Psoas muscle (tissue), 8 donors: Measurements from ENCODE around the gene FAF1. TPM values are rescaled to one million over a fixed set of nuclear protein-coding genes. Genes with fewer than 3 reads are reported as not detected.

Source experiments
- ATAC-seq, 4 donors: fragments of 200-7000 bp; cut with Tn5 transposase; one replicate each; pipeline ENCODE4 v1.9.1; 2020; ENCODE audit warnings: moderate library complexity in 3 of 4, mild to moderate bottlenecking in 2 of 4
- DNase-seq, 2 donors: peaks; one replicate each; pipeline ENCODE4 v3.0.0-alpha.2; 2020
- H3K27ac ChIP-seq: fragments of 200-600 bp; one replicate; pipeline ENCODE4 v1.8.0; 2022
- H3K27me3 ChIP-seq, 3 donors: fragments of 200-600 bp in 1 of 3; one replicate each; pipeline versions ENCODE4 v1.6.1 to v1.8.0; 2013 to 2022; ENCODE audit warnings: low read length in 2 of 3, mild to moderate bottlenecking in 2 of 3, moderate library complexity in 1 of 3; ENCODE audit not compliant: insufficient read depth in 3 of 3
- H3K36me3 ChIP-seq, 2 donors: fragments of 200-600 bp in 1 of 2; one replicate each; pipeline versions ENCODE4 v1.6.1 to v1.8.0; 2013 to 2022; ENCODE audit warnings: low read depth in 1 of 2, mild to moderate bottlenecking in 1 of 2, moderate library complexity in 1 of 2; ENCODE audit not compliant: insufficient read depth in 1 of 2
- H3K4me1 ChIP-seq: fragments of 200-600 bp; one replicate; pipeline ENCODE4 v1.8.0; 2022
- H3K4me3 ChIP-seq: fragments of 200-600 bp; one replicate; pipeline ENCODE4 v1.8.0; 2022; ENCODE audit warnings: mild to moderate bottlenecking
- H3K9me3 ChIP-seq: fragments of 200-600 bp; one replicate; pipeline ENCODE4 v1.8.0; 2022
- WGBS, 3 donors: extraction: QIAGEN DNeasy Blood & Tissue Kit; methylation state at CpG; one replicate each; pipeline versions ENCODE4 v1.1.6 to v1.1.7; 2013; 5-methylcytosine and 5-hydroxymethylcytosine counted together
- intact Hi-C, 2 donors: fragments of 100-400 bp; cut with DNase I; formaldehyde crosslinking; loops; one replicate each; pipeline versions ENCODE4 v1.11.0 to v1.14.2; 2022
- polyA plus RNA-seq, 3 donors: library from polyadenylated mRNA; stranded (reverse); fragments of 200-250 nt; gene quantifications; one replicate each; pipeline ENCODE4 v1.2.3, GENCODE V29; 2013
- total RNA-seq, 4 donors: library from RNA; stranded (reverse); fragmentation: NEBNext Ultra II Directional in 2 of 4; extraction: Animal tissue kit (Norgen Biotek cat#: 25700) in 2 of 4; gene quantifications; one replicate each; pipeline versions ENCODE4 v1.2.1 to v1.2.4, GENCODE V29; 2021 to 2023
- TF ChIP-seq, protein P1 (sequence below): fragments of 200-600 bp; IDR thresholded peaks from one replicate; pipeline ENCODE4 v1.8.0; 2022; ENCODE audit warnings: antibody characterized with exemption
- donor health status: healthy with polysubstance abuse.
- donor health status: DM: no; HTN: no; CAD: no; lungs with moderate emphysema.
- donor health status: Bipolar disorder and iron deficiency.
- donor health status: healthy.
- donor health status: DM: yes; HTN: yes; CAD: no.
- donor health status: DM: no; HTN: no; CAD: no.
- donor health status: DM: no; HTN: no; CAD: no.
- donor health status: DM: yes; HTN: yes; CAD: no.

The FAF1 gene
- total and polyA plus RNA-seq, 7 donors = 67.8 to 128 (median 108) TPM

DNA sequence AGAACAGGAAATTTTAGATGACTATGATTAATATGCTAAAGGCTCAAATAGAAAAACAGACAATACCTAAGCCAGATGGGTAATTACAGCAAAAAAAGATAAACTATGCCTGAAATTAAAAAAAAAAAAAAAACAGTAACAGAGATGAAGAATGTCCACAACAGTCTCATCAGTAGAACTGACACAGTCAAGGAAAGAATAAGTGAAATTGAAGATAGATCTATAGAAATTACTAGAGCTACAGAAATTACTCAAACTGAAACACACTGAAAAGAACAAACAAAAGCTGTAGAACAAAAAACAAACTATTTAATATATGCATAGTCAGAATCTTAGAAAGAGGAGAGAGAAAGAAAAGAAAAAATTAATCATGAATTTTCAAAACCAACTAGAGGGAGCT is 112.8 kb downstream of the FAF1 start:
- TF ChIP-seq, protein P1, sequence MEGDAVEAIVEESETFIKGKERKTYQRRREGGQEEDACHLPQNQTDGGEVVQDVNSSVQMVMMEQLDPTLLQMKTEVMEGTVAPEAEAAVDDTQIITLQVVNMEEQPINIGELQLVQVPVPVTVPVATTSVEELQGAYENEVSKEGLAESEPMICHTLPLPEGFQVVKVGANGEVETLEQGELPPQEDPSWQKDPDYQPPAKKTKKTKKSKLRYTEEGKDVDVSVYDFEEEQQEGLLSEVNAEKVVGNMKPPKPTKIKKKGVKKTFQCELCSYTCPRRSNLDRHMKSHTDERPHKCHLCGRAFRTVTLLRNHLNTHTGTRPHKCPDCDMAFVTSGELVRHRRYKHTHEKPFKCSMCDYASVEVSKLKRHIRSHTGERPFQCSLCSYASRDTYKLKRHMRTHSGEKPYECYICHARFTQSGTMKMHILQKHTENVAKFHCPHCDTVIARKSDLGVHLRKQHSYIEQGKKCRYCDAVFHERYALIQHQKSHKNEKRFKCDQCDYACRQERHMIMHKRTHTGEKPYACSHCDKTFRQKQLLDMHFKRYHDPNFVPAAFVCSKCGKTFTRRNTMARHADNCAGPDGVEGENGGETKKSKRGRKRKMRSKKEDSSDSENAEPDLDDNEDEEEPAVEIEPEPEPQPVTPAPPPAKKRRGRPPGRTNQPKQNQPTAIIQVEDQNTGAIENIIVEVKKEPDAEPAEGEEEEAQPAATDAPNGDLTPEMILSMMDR = no peak
- Histone ChIP-seq H3K27me3 (no peaks in the 10 kb centered on the region), H3K36me3 (no peaks in the 10 kb centered on the region), H3K4me3 (no peak overlapping the region), H3K4me1 (no peaks in the 10 kb centered on the region), H3K27ac (no peak overlapping the region), H3K9me3 (peaks cover 4% of the 10 kb centered on the region)
- intact Hi-C loops = no loop called here
- no peak for ATAC-seq
- no peak for DNase-seq

DNA sequence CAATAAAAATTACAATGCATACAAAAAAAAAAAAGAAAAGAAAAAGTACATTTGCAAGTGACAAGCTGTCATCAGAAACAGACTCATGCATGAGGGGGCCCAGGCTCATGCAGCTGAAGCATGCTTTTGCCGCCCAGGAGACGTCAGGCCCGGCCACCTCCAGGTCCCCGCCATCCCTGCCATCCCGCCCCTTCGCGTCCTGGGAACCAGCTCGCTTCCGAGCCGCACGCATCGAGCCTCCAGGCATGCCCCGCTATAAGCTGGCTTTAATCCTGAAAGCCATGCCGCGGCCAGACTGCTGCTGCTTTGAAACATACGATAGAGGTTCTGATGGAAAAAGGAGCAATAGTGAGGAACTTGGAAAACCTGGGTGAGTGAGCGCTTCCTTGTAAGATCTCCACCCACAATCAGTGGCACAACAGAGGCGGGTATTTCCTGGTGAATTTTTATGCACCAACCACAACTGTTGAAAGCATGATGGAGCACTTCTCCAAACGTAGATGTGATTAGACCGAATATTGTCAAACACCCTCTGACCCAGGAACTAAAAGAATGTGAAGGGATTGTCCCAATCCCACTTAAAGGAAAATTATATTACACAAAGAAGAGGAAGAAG is 113.7 kb downstream of the FAF1 start:
- Histone ChIP-seq H3K4me3 (no peak overlapping the region), H3K27me3 (no peaks in the 10 kb centered on the region), H3K9me3 (peaks cover 4% of the 10 kb centered on the region), H3K4me1 (no peaks in the 10 kb centered on the region), H3K36me3 (no peaks in the 10 kb centered on the region), H3K27ac (no peak overlapping the region)
- no peak for ATAC-seq
- TF ChIP-seq, protein P1 = no peak
- DNase-seq = no peak
- intact Hi-C loops = no loop called here
- 96% methylated on average over 20 of the region's 20 CpGs for WGBS, 3 donors

DNA sequence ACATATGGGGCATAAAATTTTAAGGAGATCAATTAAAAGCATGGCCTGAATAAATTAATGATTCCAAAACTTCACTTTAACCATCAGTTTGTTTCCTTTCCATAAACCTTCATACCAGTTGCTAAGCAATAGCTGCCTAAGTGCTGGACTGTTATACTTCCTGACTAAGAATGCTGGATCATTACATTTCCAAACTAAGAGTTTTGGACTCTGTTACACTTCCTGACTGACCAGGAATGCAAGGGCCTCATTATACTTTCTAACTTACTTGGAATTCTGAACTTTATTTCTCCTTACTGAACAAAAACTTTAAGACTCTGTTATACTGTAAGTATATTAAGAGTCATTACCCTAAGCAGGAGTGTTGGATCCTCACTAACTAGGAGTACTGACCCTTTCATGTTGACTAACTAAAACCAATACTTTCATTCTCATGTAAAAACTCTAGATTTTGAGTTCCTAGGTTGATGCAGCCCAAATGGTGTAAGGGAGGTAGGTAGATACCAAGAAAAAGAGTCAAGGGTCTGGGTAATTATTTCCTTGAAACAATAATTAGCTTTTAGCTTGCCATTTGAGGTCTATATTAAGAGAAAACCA is 118.2 kb downstream of the FAF1 start:
- no peaks in the 10 kb centered on the region for H3K4me1 ChIP-seq
- no peak for ATAC-seq
- no peaks in the 10 kb centered on the region for H3K27me3 ChIP-seq
- DNase-seq = no peak
- no peak overlapping the region for H3K27ac ChIP-seq
- H3K9me3 ChIP-seq = no peaks in the 10 kb centered on the region
- no peak overlapping the region for H3K4me3 ChIP-seq
- intact Hi-C loops = no loop called here
- no peaks in the 10 kb centered on the region for H3K36me3 ChIP-seq
- TF ChIP-seq, protein P1 = no peak

DNA sequence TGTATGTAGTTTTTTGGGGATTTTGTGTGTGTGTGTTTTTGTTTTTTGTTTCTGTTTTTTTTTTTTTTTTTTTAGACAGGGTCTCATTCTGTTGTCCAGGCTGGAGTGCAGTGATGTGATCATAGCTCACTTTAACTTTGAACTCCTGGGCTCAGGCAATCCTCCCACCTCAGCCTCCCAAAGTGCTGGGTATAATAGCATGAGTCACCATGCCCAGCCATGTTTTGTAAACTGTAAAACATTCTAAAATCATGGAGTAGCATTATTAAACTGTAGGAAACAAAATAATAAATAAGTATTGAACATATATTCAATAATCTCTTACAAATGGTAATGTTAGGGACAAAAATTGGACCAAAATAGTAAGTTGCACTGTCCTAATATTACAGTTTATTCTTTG is 124.0 kb downstream of the FAF1 start:
- Histone ChIP-seq H3K4me1 (no peaks in the 10 kb centered on the region), H3K27ac (no peak overlapping the region), H3K27me3 (no peaks in the 10 kb centered on the region), H3K4me3 (no peak overlapping the region), H3K36me3 (no peaks in the 10 kb centered on the region), H3K9me3 (no peaks in the 10 kb centered on the region)
- TF ChIP-seq, protein P1 = no peak
- no peak for ATAC-seq
- no peak for DNase-seq
- intact Hi-C loops = no loop called here

DNA sequence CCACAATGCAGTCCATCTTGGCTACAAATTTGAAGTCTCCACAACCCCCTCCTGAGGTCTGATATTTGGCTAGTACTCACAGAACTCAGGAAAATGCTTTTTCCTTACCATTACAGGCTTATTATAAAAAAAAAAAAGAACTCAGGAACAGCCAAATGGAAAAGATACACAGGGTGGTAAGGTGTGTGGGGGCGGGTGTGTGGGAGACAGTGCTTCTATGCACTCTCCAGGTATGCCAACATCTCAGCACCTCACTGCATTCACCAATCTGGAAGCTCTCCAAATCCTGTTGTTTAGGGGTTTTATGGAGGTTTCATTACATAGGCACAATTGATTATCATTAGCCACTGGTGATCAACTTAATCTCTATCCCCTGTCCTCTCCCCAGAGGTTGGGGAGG is 126.9 kb downstream of the FAF1 start:
- Histone ChIP-seq H3K27ac (no peak overlapping the region), H3K9me3 (no peaks in the 10 kb centered on the region), H3K27me3 (no peaks in the 10 kb centered on the region), H3K4me3 (no peak overlapping the region), H3K4me1 (peaks cover 16% of the 10 kb centered on the region), H3K36me3 (no peaks in the 10 kb centered on the region)
- ATAC-seq (no peak), DNase-seq (no peak)
- 96 to 100% (median 96%) methylated on average over 1 of the region's 1 CpG for WGBS, 3 donors
- TF ChIP-seq, protein P1 = no peak
- intact Hi-C loops = no loop called here
